H1 (cell line): Measurements from ENCODE around the gene OLA1. TPM values are rescaled to one million over a fixed set of nuclear protein-coding genes. Genes with fewer than 3 reads are reported as not detected.

ENCODE experiments used
- CTCF ChIA-PET: fragments of 300-600 bp; sonication (Branson Sonifier 250); formaldehyde crosslinking; loops from one replicate; lab custom pipeline; 2021; ENCODE audit not compliant: partially characterized antibody; lab: Charles Lee
- POLR2A ChIA-PET: fragments of 300-600 bp; sonication (Branson Sonifier 250); formaldehyde crosslinking; loops from one replicate; lab custom pipeline; 2021; ENCODE audit warnings: inconsistent platforms; ENCODE audit not compliant: partially characterized antibody; lab: Charles Lee
- DNase-seq, 2 experiments: peaks; one replicate each; pipeline versions ENCODE4 v3.0.0 to v3.0.0-alpha.2; 2010 to 2022; ENCODE audit warnings: low spot score in 2 of 2, low read depth in 1 of 2, mixed read lengths in 1 of 2
- FAIRE-seq: peaks from 2 replicates; lab custom pipeline; 2011; peaks lifted over from hg19 to GRCh38; lab: Jason Lieb, UNC
- H2AFZ ChIP-seq: 2 replicates; pipeline ENCODE4 v1.8.1; 2012; ENCODE audit warnings: low read length, inconsistent platforms
- H2AK5ac ChIP-seq: 2 replicates; pipeline ENCODE4 v1.6.1; 2013; ENCODE audit warnings: low read depth, low read length
- H2BK120ac ChIP-seq: replicated peaks from 2 replicates; pipeline ENCODE3; 2013; ENCODE audit warnings: low read depth, low read length, inconsistent platforms
- H2BK12ac ChIP-seq: 2 replicates; pipeline ENCODE4 v1.6.1; 2013; ENCODE audit warnings: low read depth, low read length
- H2BK15ac ChIP-seq: 2 replicates; pipeline ENCODE4 v1.6.1; 2013; ENCODE audit warnings: low read length
- H2BK20ac ChIP-seq: 2 replicates; pipeline ENCODE4 v1.6.1; 2013; ENCODE audit warnings: low read length
- H2BK5ac ChIP-seq: 2 replicates; pipeline ENCODE4 v1.6.1; 2013; ENCODE audit warnings: low read depth, low read length
- H3K14ac ChIP-seq: 2 replicates; pipeline ENCODE4 v1.6.1; 2013; ENCODE audit warnings: inconsistent platforms; ENCODE audit not compliant: insufficient read length
- H3K18ac ChIP-seq: 2 replicates; pipeline ENCODE4 v1.6.1; 2013; ENCODE audit warnings: low read length; ENCODE audit errors: extremely low read depth
- H3K23ac ChIP-seq: 2 replicates; pipeline ENCODE4 v1.6.1; 2013; ENCODE audit warnings: inconsistent platforms; ENCODE audit not compliant: insufficient read length
- H3K23me2 ChIP-seq: 2 replicates; pipeline ENCODE4 v1.6.1; 2013; ENCODE audit warnings: low read depth, low read length
- H3K27ac ChIP-seq: 2 replicates; pipeline ENCODE4 v1.6.1; 2011; ENCODE audit warnings: low read depth, low read length, inconsistent platforms
- H3K27me3 ChIP-seq, 4 experiments: replicated peaks in 1 of 4; 1 replicate in 1 of 4; 2 replicates in 3 of 4; pipeline versions ENCODE4 v1.6.1 to v1.8.1; 2011 to 2013; ENCODE audit warnings: low read length in 3 of 4, mild to moderate bottlenecking in 3 of 4, inconsistent platforms in 2 of 4, mixed read lengths in 2 of 4, moderate library complexity in 1 of 4; ENCODE audit not compliant: control insufficient read depth in 3 of 4, insufficient read depth in 3 of 4; ENCODE audit errors: extremely low read depth in 1 of 4
- H3K36me3 ChIP-seq, 4 experiments: 2 replicates each; pipeline versions ENCODE4 v1.6.1 to v1.8.1; 2011 to 2013; ENCODE audit warnings: mild to moderate bottlenecking in 4 of 4, low read length in 3 of 4, moderate library complexity in 2 of 4, control low read depth in 1 of 4, inconsistent platforms in 1 of 4; ENCODE audit not compliant: insufficient read depth in 4 of 4, control insufficient read depth in 2 of 4
- H3K4ac ChIP-seq: replicated peaks from 2 replicates; pipeline ENCODE3; 2013; ENCODE audit warnings: low read length, low read depth, mixed read lengths, inconsistent platforms; ENCODE audit not compliant: insufficient read length
- H3K4me1 ChIP-seq, 4 experiments: replicated peaks in 1 of 4; 1 replicate in 1 of 4; 2 replicates in 3 of 4; pipeline versions ENCODE4 v1.6.1 to v1.8.1; 2011 to 2013; ENCODE audit warnings: low read length in 3 of 4, inconsistent platforms in 2 of 4, mixed read lengths in 1 of 4; ENCODE audit not compliant: insufficient read depth in 4 of 4, control insufficient read depth in 3 of 4
- H3K4me2 ChIP-seq, 2 experiments: 2 replicates each; pipeline versions ENCODE4 v1.6.1 to v1.8.1; 2011 to 2013; ENCODE audit warnings: low read depth in 2 of 2, low read length in 2 of 2, control low read depth in 1 of 2, inconsistent platforms in 1 of 2, mild to moderate bottlenecking in 1 of 2; ENCODE audit not compliant: insufficient read depth in 1 of 2
- H3K4me3 ChIP-seq, 4 experiments: fragments of 200-600, 300-600 bp in 1 of 4; sonication (generic), shearing (Covaris generic), sonication (Bioruptor Twin) in 1 of 4; 2 replicates each; pipeline versions ENCODE4 v1.5.1 to v1.8.1; 2011 to 2016; ENCODE audit warnings: low read length in 4 of 4, low read depth in 3 of 4, control low read depth in 2 of 4, inconsistent platforms in 2 of 4, mild to moderate bottlenecking in 2 of 4, mixed read lengths in 1 of 4, moderate library complexity in 1 of 4; ENCODE audit not compliant: insufficient read depth in 2 of 4; ENCODE audit errors: extremely low read depth in 1 of 4
- H3K56ac ChIP-seq: replicated peaks from 2 replicates; pipeline ENCODE3; 2013; ENCODE audit warnings: low read depth, mild to moderate bottlenecking, mixed read lengths, low read length, inconsistent platforms; ENCODE audit not compliant: insufficient read length
- H3K79me1 ChIP-seq: 2 replicates; pipeline ENCODE4 v1.6.1; 2013; ENCODE audit warnings: low read depth, low read length, control low read depth
- H3K79me2 ChIP-seq, 2 experiments: 2 replicates each; pipeline versions ENCODE4 v1.6.1 to v1.8.1; 2012 to 2013; ENCODE audit warnings: low read length in 2 of 2, mild to moderate bottlenecking in 2 of 2, inconsistent platforms in 1 of 2; ENCODE audit not compliant: insufficient read depth in 2 of 2, control insufficient read depth in 1 of 2
- H3K9ac ChIP-seq, 4 experiments: replicated peaks in 1 of 4; 1 replicate in 1 of 4; 2 replicates in 3 of 4; pipeline versions ENCODE4 v1.6.1 to v1.8.1; 2011 to 2013; ENCODE audit warnings: low read depth in 3 of 4, low read length in 3 of 4, control low read depth in 2 of 4, mild to moderate bottlenecking in 2 of 4, moderate library complexity in 2 of 4, inconsistent platforms in 1 of 4; ENCODE audit errors: extremely low read depth in 1 of 4
- H3K9me3 ChIP-seq, 2 experiments: 2 replicates each; pipeline versions ENCODE4 v1.6.1 to v1.8.1; 2012 to 2013; ENCODE audit warnings: mild to moderate bottlenecking in 2 of 2, moderate library complexity in 2 of 2, control low read depth in 1 of 2, inconsistent platforms in 1 of 2, low read depth in 1 of 2, low read length in 1 of 2, mixed read lengths in 1 of 2; ENCODE audit not compliant: insufficient read depth in 2 of 2
- H4K20me1 ChIP-seq, 2 experiments: replicated peaks in 1 of 2; 2 replicates each; pipeline versions ENCODE3 to v1.8.1; 2011 to 2013; ENCODE audit warnings: inconsistent platforms in 2 of 2, low read length in 2 of 2, mild to moderate bottlenecking in 1 of 2; ENCODE audit not compliant: insufficient read depth in 2 of 2, control insufficient read depth in 1 of 2
- H4K5ac ChIP-seq: 2 replicates; pipeline ENCODE4 v1.6.1; 2013; ENCODE audit warnings: low read length, low read depth, mixed read lengths, inconsistent platforms; ENCODE audit not compliant: insufficient read length
- H4K8ac ChIP-seq: 2 replicates; pipeline ENCODE4 v1.8.0; 2013; ENCODE audit warnings: mild to moderate bottlenecking, moderate library complexity, low read length, inconsistent platforms; ENCODE audit not compliant: insufficient read depth; ENCODE audit errors: extremely low read depth
- H4K91ac ChIP-seq: replicated peaks from 2 replicates; pipeline ENCODE3; 2013; ENCODE audit warnings: low read length, mixed read lengths, inconsistent platforms; ENCODE audit not compliant: insufficient read length
- ATF2 ChIP-seq: IDR thresholded peaks from 2 replicates; pipeline ENCODE4 v1.6.1; 2012; ENCODE audit warnings: low read length, inconsistent platforms
- CTCF ChIP-seq, 3 experiments: IDR thresholded peaks; 1 replicate in 2 of 3; 2 replicates in 1 of 3; pipeline versions ENCODE4 v1.5.1 to v1.6.1; 2011; ENCODE audit warnings: low read length in 3 of 3, mild to moderate bottlenecking in 3 of 3, inconsistent platforms in 2 of 3, low read depth in 1 of 3, moderate library complexity in 1 of 3; ENCODE audit not compliant: insufficient read depth in 1 of 3; ENCODE audit errors: control extremely low read depth in 1 of 3
- HDAC6 ChIP-seq: IDR thresholded peaks from one replicate; pipeline ENCODE4 v1.7.1; 2012; ENCODE audit warnings: low read depth, mild to moderate bottlenecking, inconsistent platforms, low read length, moderate library complexity
- KDM4A ChIP-seq: IDR thresholded peaks from one replicate; pipeline ENCODE4 v1.7.1; 2012; ENCODE audit warnings: low read depth, mild to moderate bottlenecking, moderate library complexity, low read length, inconsistent platforms; ENCODE audit not compliant: severe bottlenecking
- MAFK ChIP-seq: IDR thresholded peaks from 2 replicates; pipeline ENCODE4 v1.6.1; 2012; ENCODE audit warnings: low read depth, mild to moderate bottlenecking, improper control_type of control experiment, low read length
- PHF8 ChIP-seq: fragments of 200-600 bp; sonication (generic); conservative IDR thresholded peaks from 2 replicates; pipeline ENCODE4 v1.7.1; 2012; ENCODE audit warnings: low read depth, mild to moderate bottlenecking, inconsistent platforms, low read length, moderate library complexity
- POLR2A ChIP-seq, 2 experiments: IDR thresholded peaks; 1 replicate in 1 of 2; 2 replicates in 1 of 2; pipeline ENCODE4 v1.6.1; 2011; ENCODE audit warnings: low read depth in 2 of 2, low read length in 2 of 2, mild to moderate bottlenecking in 2 of 2; ENCODE audit errors: control extremely low read depth in 1 of 2
- RBBP5 ChIP-seq: IDR thresholded peaks from 2 replicates; pipeline ENCODE4 v1.7.1; 2012; ENCODE audit warnings: low read depth, mild to moderate bottlenecking, inconsistent platforms, low read length, moderate library complexity, borderline replicate concordance
- RNF2 ChIP-seq: fragments of 200-900, 300-1000 bp; sonication (generic); IDR thresholded peaks from 2 replicates; pipeline ENCODE4 v1.7.1; 2016; ENCODE audit warnings: borderline replicate concordance, low read depth, mild to moderate bottlenecking, antibody characterized with exemption, low read length; ENCODE audit not compliant: poor library complexity, severe bottlenecking; ENCODE audit errors: missing control alignments
- SP1 ChIP-seq: IDR thresholded peaks from 2 replicates; pipeline ENCODE4 v1.6.1; 2011; ENCODE audit warnings: low read depth, low read length
- WGBS, 2 experiments: shearing (Covaris generic) in 1 of 2; methylation state at CpG; one replicate each; pipeline versions ENCODE4 v1.1.6 to v1.1.7; 2013 to 2015; ENCODE audit warnings: low lambda C conversion rate in 2 of 2, mixed read lengths in 2 of 2, inconsistent platforms in 1 of 2, low coverage in 1 of 2, missing lambda C conversion rate in 1 of 2; ENCODE audit not compliant: insufficient replicate concordance in 2 of 2, insufficient coverage in 1 of 2, insufficient read length in 1 of 2; ENCODE audit errors: extremely low coverage in 1 of 2, missing lambda C conversion rate in 1 of 2; 5-methylcytosine and 5-hydroxymethylcytosine counted together
- polyA plus RNA-seq, 7 experiments: library from polyadenylated mRNA; depleted of rRNA in 3 of 7; stranded (reverse) in 5 of 7; unstranded in 2 of 7; fragments of >200 nt in 5 of 7; fragments of 200-250 nt in 2 of 7; gene quantifications; 1 replicate in 5 of 7; 2 replicates in 1 of 7; 4 replicates in 1 of 7; pipeline versions ENCODE4 v1.2.1 to v1.2.3, GENCODE V29; 2011 to 2013; ENCODE audit warnings: missing spikeins in 2 of 7, mixed read lengths in 2 of 7
- total RNA-seq: library from RNA; stranded (reverse); fragmentation: NEBNext Ultra II Directional; extraction: Animal tissue kit (Norgen Biotek cat#: 25700); gene quantifications from 2 replicates; pipeline ENCODE4 v1.2.1, GENCODE V29; 2021

The OLA1 gene
- total and polyA plus RNA-seq, 2 of the 8 experiments (the other 6 are each of a cell fraction or from before 2014, with no cell fraction given): 39.3 to 158 TPM

GRCh38 chr2:174202188-174202587, 46.1 kb downstream of the OLA1 start:
- Histone ChIP-seq H3K56ac (no peak overlapping the region), H3K23me2 (no peaks in the 10 kb centered on the region), H3K9me3 (no peaks in the 10 kb centered on the region), H2BK120ac (no peak overlapping the region), H4K91ac (no peak overlapping the region), H4K20me1 (peaks cover 0 to 6% of the 10 kb centered on the region in 2 experiments), H2AK5ac (no peak overlapping the region), H3K4me3 (no peak overlapping the region), H3K27ac (no peak overlapping the region), H3K4ac (no peak overlapping the region), H4K5ac (no peak overlapping the region), H3K14ac (no peak overlapping the region), H3K18ac (no peak overlapping the region), H2BK20ac (no peak overlapping the region), H3K36me3 (no peaks in the 10 kb centered on the region; a peak in 1 of 8 replicates), H2AFZ (no peak overlapping the region), H4K8ac (no peak overlapping the region), H3K4me2 (no peak overlapping the region), H3K9ac (no peak overlapping the region), H3K23ac (no peak overlapping the region), H3K79me2 (peaks cover 0 to 48% of the 10 kb centered on the region in 2 experiments; a peak in 2 of 4 replicates), H2BK5ac (no peak overlapping the region), H3K79me1 (no peaks in the 10 kb centered on the region), H2BK15ac (no peak overlapping the region), H3K27me3 (no peaks in the 10 kb centered on the region), H3K4me1 (peaks cover 0 to 3% (median 2%) of the 10 kb centered on the region in 4 experiments; a peak in 3 of 7 replicates), H2BK12ac (no peak overlapping the region)
- ChIA-PET CTCF (no interaction called here), POLR2A (no interaction called here)
- 97% methylated on average over 4 of the region's 4 CpGs; no CpG with 5 or more reads in 1 of the 2 experiments for WGBS, 2 experiments
- DNase-seq: no peak
- FAIRE-seq: no peak
- TF ChIP-seq CTCF (IDR thresholded peaks at IDR 0.05; ENCODE audit: control extremely low read depth in 1 of 3, insufficient read depth in 1 of 3, low read depth in 1 of 3, low read length in 3 of 3): no peak
- TF ChIP-seq RBBP5: no peak
- no peak for TF ChIP-seq RNF2
- no peak for TF ChIP-seq POLR2A (IDR thresholded peaks at IDR 0.05; ENCODE audit: control extremely low read depth in 1 of 2, low read depth in 2 of 2, low read length in 2 of 2)
- TF ChIP-seq MAFK: no peak
- TF ChIP-seq SP1: no peak
- no peak for TF ChIP-seq HDAC6
- no peak for TF ChIP-seq PHF8
- no peak for TF ChIP-seq KDM4A
- no peak for TF ChIP-seq ATF2
